Activated B cell treated with CpG ODN at 0.5 μM for 24 hours (primary cell): Measurements from ENCODE around the gene FMOD. TPM values are rescaled to one million over a fixed set of nuclear protein-coding genes. Genes with fewer than 3 reads are reported as not detected.

Experiments used
- ATAC-seq: fragments of 200-7000 bp; cut with Tn5 transposase; one replicate; pipeline ENCODE4 v1.10.0; 2021; ENCODE audit warnings: low read depth, mild to moderate bottlenecking, moderate library complexity
- CTCF ChIA-PET: fragments of 350-600 bp; sonication (Branson Sonifier 250); formaldehyde crosslinking; loops from one replicate; lab custom pipeline; 2021; ENCODE audit warnings: antibody characterized with exemption; lab: Charles Lee
- POLR2A ChIA-PET: fragments of 350-600 bp; sonication (Branson Sonifier 250); formaldehyde crosslinking; loops from one replicate; lab custom pipeline; 2021; ENCODE audit warnings: antibody characterized with exemption; lab: Charles Lee
- DNase-seq: peaks from one replicate; pipeline ENCODE4 v3.0.0; 2022
- H3K27ac Mint-ChIP-seq: one replicate; pipeline ENCODE4 v1.8.0; 2020; ENCODE audit warnings: mixed read lengths
- H3K27me3 Mint-ChIP-seq: one replicate; pipeline ENCODE4 v1.8.0; 2021; ENCODE audit warnings: mixed read lengths
- H3K36me3 Mint-ChIP-seq: one replicate; pipeline ENCODE4 v1.8.0; 2021; ENCODE audit warnings: low read depth, mixed read lengths
- H3K4me1 Mint-ChIP-seq: one replicate; pipeline ENCODE4 v1.8.0; 2021; ENCODE audit warnings: mixed read lengths
- H3K4me3 Mint-ChIP-seq: one replicate; pipeline ENCODE4 v1.8.0; 2020; ENCODE audit warnings: mild to moderate bottlenecking, mixed read lengths
- H3K9me3 Mint-ChIP-seq: one replicate; pipeline ENCODE4 v1.8.0; 2020; ENCODE audit warnings: mixed read lengths
- intact Hi-C: fragments of 100-400 bp; cut with micrococcal nuclease; formaldehyde crosslinking; loops from one replicate; pipeline ENCODE4 v1.15.1; 2024
- total RNA-seq: library from RNA; stranded (reverse); gene quantifications from 2 replicates; pipeline ENCODE4 v1.2.3, GENCODE V29; 2022
- TF ChIP-seq, protein P1 (sequence below): fragments of 200-600 bp; IDR thresholded peaks from one replicate; pipeline ENCODE4 v1.8.0; 2022; ENCODE audit warnings: antibody characterized with exemption, mild to moderate bottlenecking

Gene FMOD
- total RNA-seq, 1 donor from 2014 or later, result not detected

DNA sequence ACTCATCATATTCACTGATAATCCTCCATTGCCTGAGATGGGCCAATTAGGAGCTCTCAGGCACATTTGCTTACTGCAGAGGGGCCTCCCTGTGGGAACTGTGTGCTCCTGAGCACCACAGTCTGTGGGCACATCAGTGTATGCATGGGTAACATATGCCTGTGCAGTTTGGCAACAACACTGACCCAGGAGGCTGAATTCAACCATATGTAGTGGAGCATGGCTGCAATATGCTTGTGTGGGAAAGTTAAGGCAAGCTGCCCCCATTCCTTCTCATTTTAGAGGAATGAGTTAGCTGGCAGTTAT is 11.8 kb upstream of the FMOD start:
- Mint-ChIP-seq H3K36me3 (no peaks in the 10 kb centered on the region), H3K27ac (no peak overlapping the region), H3K4me1 (peaks cover 20% of the 10 kb centered on the region), H3K9me3 (no peaks in the 10 kb centered on the region), H3K4me3 (no peak overlapping the region), H3K27me3 (peaks cover 8% of the 10 kb centered on the region)
- DNase-seq (no peak), ATAC-seq (no peak)
- ChIA-PET POLR2A (no interaction called here), CTCF (interaction anchor here (1.5 to 1.8 kb wide), 2 partner anchors 18 to 95 kb away, joined by 4 to 5 read pairs; no protein-coding TSS in a partner anchor)
- intact Hi-C loops, result no loop called here
- TF ChIP-seq, protein P1, sequence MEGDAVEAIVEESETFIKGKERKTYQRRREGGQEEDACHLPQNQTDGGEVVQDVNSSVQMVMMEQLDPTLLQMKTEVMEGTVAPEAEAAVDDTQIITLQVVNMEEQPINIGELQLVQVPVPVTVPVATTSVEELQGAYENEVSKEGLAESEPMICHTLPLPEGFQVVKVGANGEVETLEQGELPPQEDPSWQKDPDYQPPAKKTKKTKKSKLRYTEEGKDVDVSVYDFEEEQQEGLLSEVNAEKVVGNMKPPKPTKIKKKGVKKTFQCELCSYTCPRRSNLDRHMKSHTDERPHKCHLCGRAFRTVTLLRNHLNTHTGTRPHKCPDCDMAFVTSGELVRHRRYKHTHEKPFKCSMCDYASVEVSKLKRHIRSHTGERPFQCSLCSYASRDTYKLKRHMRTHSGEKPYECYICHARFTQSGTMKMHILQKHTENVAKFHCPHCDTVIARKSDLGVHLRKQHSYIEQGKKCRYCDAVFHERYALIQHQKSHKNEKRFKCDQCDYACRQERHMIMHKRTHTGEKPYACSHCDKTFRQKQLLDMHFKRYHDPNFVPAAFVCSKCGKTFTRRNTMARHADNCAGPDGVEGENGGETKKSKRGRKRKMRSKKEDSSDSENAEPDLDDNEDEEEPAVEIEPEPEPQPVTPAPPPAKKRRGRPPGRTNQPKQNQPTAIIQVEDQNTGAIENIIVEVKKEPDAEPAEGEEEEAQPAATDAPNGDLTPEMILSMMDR, result no peak

DNA sequence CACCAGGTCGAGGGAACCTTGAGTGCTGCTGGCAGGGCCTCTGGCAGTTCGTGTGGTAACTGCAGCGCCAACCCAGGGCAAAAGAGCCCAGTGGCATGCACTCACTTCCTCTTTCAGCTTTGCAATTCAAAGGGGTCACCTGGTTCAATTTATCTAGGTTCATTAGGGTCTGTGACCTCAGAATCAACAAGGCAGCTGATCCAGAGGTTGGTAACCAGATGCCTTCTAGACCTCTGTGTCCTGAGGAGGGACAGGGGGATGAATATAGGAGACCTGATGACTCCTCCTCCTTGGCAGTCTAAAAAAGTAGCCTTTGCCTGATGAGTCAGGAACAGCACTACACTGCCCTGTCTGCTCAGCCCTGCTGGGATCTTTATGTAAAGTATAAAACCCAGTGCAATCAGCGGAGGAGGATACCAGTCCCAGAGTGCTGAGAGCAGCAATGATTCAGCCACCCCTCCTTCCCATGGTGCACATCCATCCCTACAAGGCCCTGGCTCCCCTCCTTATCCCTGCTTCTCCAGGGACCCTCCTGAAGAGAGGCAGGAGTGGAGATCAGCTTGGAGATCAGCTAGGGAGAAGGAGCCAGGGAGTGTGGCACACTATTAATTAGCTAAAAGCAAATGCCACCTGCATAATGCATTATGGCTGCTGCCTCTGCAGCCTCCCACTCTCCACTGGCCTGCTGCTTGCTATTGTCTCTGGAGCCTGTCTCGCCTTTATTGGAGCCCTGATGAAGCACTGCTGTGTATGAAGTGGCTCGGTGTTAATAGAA is 11.2 kb upstream of the FMOD start:
- ATAC-seq (peak; percentile 92), DNase-seq (peak; percentile 31)
- H3K27me3 Mint-ChIP-seq, result peaks cover 11% of the 10 kb centered on the region
- H3K36me3 Mint-ChIP-seq, result no peaks in the 10 kb centered on the region
- TF ChIP-seq, protein P1, result no peak
- no peak overlapping the region for H3K4me3 Mint-ChIP-seq
- peak overlapping the region; percentile 65 for H3K27ac Mint-ChIP-seq
- no peaks in the 10 kb centered on the region for H3K9me3 Mint-ChIP-seq
- ChIA-PET CTCF (interaction anchor here (0.9 to 1.8 kb wide), 5 partner anchors 17 to 95 kb away, joined by 3 to 16 read pairs (median 4); no protein-coding TSS in a partner anchor), POLR2A (interaction anchor here (0.7 to 1.9 kb wide), 4 partner anchors 14 to 89 kb away, joined by 3 to 7 read pairs (median 3); no protein-coding TSS in a partner anchor)
- intact Hi-C loops, result no loop called here
- H3K4me1 Mint-ChIP-seq, result peaks cover 20% of the 10 kb centered on the region

GRCh38 chr1:203360547-203361185 is 9.7 kb upstream of the FMOD start:
- H3K27me3 Mint-ChIP-seq, result peaks cover 13% of the 10 kb centered on the region

GRCh38 chr1:203359010-203359571 is 8.2 kb upstream of the FMOD start:
- no peak overlapping the region for H3K4me3 Mint-ChIP-seq
- H3K27ac Mint-ChIP-seq, result peak overlapping the region; percentile 35
- ChIA-PET CTCF (interaction anchor here (0.9 to 1.7 kb wide), 6 partner anchors 18 to 128 kb away, joined by 3 to 7 read pairs (median 4); no protein-coding TSS in a partner anchor), POLR2A (no interaction called here)
- no peaks in the 10 kb centered on the region for H3K9me3 Mint-ChIP-seq
- H3K4me1 Mint-ChIP-seq, result peaks cover 20% of the 10 kb centered on the region
- no peak for DNase-seq
- H3K36me3 Mint-ChIP-seq, result no peaks in the 10 kb centered on the region
- TF ChIP-seq, protein P1, result no peak
- H3K27me3 Mint-ChIP-seq, result peaks cover 18% of the 10 kb centered on the region
- ATAC-seq, result no peak
- intact Hi-C loops, result no loop called here

More at GRCh38 chr1:203360547-203361185, 9.7 kb upstream of the FMOD start:
- ATAC-seq (no peak), DNase-seq (no peak)
- intact Hi-C loops, result no loop called here
- Mint-ChIP-seq H3K4me3 (no peak overlapping the region), H3K36me3 (no peaks in the 10 kb centered on the region), H3K4me1 (peaks cover 20% of the 10 kb centered on the region), H3K27ac (no peak overlapping the region), H3K9me3 (no peaks in the 10 kb centered on the region)
- ChIA-PET POLR2A (interaction anchor here (0.6 to 1.9 kb wide), 4 partner anchors 16 to 30 kb away, joined by 3 to 8 read pairs (median 5); no protein-coding TSS in a partner anchor), CTCF (interaction anchor here (1.8 kb wide), 1 partner anchor 19 kb away, joined by 16 read pairs; no protein-coding TSS in a partner anchor)
- TF ChIP-seq, protein P1, result no peak

DNA sequence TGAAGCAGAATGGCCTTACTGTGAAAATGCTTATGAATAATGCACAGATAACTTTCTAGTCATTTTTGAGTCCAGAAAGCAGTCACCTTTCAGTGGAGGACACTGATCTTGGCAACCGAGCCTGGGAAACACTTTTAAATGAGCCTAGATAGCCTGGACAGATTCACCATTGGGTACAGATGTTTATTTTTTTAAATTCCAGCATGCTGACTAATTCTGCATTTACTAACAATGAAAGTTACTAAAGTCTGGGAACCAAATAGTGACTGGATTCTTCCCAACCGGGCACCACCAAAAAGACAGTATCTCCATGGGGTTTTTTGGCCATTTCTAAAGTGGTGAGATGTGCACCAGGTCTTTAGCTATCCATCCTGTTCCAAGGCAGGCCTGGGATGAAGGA is 3.3 kb upstream of the FMOD start:
- no peak overlapping the region for H3K4me3 Mint-ChIP-seq
- no peak overlapping the region for H3K27ac Mint-ChIP-seq
- peaks cover 31% of the 10 kb centered on the region for H3K27me3 Mint-ChIP-seq
- no peaks in the 10 kb centered on the region for H3K4me1 Mint-ChIP-seq
- H3K9me3 Mint-ChIP-seq, result no peaks in the 10 kb centered on the region
- intact Hi-C loops, result no loop called here
- TF ChIP-seq, protein P1, result no peak
- ATAC-seq, result no peak
- POLR2A ChIA-PET, result no interaction called here
- no peak for DNase-seq
- CTCF ChIA-PET, result interaction anchor here (1.1 to 1.8 kb wide), 2 partner anchors 17 to 87 kb away, joined by 3 to 4 read pairs; no protein-coding TSS in a partner anchor
- H3K36me3 Mint-ChIP-seq, result no peaks in the 10 kb centered on the region
